Ecto neural progenitor cell (in vitro differentiated cells): ENCODE data around the gene LEP.

Source experiments
- DNase-seq: peaks from one replicate; pipeline ENCODE4 v3.0.0-alpha.2; 2018; ENCODE audit warnings: low spot score

The LEP gene

DNA sequence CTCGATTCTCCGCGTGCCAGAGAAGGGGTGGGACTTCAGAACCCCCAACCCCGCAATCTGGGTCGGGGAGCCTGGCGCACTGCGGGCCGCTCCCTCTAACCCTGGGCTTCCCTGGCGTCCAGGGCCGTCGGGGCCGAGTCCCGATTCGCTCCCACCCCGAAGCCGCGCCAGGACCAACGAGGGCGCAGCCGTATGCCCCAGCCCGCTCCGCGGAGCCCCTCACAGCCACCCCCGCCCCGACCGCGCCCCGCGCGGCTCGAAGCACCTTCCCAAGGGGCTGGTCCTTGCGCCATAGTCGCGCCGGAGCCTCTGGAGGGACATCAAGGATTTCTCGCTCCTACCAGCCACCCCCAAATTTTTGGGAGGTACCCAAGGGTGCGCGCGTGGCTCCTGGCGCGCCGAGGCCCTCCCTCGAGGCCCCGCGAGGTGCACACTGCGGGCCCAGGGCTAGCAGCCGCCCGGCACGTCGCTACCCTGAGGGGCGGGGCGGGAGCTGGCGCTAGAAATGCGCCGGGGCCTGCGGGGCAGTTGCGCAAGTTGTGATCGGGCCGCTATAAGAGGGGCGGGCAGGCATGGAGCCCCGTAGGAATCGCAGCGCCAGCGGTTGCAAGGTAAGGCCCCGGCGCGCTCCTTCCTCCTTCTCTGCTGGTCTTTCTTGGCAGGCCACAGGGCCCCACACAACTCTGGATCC, at the start of gene LEP:
LEP (plus strand) TSS at position 583 of the 691 bp plus-strand sequence. CDS start 10,741 bp downstream, outside the sequence.
- no peak for DNase-seq

DNA sequence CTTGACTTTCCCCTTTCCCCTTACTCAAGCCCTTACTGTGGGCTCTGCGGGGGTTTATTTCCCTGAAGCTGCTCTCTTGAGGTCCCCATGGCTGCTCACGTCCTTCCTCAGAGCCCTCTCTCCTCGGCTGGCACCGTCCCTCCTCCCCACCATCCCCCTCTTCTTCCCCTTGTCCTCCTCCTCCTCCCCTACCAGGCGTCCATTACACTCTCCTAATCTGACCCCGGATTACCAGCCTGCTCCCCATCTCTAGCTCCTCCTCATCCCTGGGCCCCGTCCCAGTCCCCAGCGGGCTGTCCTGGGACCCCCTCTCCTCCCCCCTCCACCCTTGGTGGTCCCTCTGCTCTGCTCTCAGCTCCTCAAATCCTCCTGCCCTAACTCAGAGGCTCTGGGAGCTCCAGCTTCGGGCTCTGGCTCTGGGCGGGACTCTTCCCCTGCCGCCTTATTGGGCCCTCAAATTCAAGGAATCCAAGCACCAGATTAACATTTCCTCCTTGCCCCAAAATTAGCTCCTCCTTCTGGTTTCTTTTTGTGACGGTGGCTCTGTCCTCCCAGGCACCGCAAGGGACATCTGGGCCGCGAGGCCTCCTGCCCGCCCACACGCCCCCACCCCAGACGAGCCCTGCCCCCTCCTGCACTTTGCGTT, 48.5 kb upstream of the LEP start:
- DNase-seq = no peak

DNA sequence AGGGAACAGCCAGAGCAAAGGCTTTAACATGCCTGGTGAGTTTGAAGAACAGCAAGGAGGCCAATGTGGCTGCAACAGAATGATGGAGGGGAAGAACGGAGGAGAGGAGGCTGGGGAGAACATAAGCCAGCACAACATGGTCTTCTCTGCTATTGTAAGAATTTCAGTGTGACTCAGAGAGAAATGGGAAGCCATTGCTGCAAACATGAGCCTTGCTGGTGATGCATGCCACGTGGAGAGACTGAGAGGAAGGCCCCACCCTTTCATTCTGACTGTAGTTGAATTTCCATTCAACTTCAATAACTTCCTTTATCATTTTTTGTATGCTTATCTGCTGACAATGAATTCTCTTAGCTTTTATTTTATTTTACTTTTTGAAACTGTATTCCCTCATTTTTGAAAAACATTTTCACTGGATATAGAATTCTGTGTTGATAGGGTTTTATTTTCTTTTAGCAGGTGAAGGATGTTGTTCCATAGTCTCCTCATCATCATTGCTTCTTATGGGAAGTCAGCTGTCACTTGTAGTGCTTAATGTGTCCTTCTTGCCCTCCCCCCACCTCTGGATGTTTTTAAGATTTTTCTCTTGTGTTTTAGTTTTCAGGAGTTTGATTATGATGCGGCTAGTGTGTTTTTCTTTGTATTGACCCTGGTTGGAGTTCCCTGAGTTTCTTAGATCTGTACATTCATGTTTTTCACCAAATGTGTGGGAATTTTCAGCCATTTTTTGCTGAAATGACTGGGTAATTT, 46.4 kb upstream of the LEP start:
- no peak for DNase-seq

DNA sequence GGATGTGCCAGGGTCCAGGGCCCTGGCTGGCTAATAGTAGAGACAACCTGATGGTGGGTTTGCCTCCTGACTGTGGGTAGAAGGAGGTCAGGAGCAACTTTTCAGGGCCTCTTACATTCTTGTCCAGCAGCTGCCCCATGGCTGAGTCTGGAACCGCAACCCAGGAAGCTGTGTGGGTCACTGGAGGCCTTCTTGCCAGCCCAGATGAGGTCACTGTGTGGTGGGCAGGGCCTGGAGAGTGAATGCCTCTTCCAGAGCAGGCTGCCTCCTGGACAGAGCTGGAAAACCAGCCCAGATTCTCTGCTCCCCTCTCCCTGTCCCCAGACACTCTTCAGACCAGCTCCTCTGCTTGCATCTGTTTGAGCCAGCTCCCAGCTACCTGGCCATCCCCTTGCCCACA, 43.5 kb upstream of the LEP start:
- no peak for DNase-seq

DNA sequence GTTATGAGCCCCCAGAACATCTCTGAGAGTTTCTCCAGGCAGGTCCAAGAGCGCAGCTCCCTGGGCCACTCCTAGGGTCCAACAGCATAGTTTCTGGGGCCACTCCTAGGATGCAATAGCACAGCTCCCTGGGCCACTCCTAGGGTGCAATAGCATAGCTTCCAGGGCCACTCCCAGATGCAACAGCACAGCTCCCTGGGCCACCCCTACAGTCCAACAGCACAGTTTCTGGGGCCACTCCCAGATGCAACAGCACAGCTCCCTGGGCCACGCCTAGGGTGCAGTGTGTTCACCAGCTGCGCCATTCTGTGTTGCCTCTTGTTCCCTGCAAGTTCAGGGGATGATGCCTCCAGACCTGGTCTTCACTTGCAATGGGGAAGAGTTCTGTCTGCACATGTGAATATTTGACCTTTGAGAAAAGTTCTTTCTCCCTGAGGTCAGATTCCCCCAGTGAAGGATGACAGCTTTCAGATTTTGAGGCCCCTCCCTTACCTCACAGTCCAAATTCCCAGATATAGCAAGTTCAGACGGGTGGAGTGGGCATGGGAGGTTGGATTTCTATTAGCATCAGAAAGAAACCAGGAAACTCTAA, 43.0 kb upstream of the LEP start:
- no peak for DNase-seq

DNA sequence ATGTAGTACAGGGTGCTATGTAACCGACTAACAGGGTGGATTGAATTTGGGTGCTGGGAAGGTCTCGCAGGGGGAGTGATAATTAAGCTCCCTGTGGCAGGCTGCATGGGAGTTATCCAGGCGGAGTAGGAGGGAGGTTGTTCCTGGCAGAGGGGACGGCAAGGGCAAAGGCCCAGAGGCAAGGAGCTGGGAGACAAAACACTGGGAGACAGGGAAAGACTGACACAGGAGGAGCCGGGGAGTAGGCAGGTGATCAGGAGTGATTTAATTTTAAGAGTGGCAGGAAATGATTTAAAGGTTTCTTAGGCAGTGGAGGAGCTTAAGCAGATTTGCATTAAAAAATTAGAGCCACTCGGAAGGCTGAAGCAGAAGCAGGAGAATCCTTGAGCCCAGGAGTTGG, 40.7 kb upstream of the LEP start:
- no peak for DNase-seq

DNA sequence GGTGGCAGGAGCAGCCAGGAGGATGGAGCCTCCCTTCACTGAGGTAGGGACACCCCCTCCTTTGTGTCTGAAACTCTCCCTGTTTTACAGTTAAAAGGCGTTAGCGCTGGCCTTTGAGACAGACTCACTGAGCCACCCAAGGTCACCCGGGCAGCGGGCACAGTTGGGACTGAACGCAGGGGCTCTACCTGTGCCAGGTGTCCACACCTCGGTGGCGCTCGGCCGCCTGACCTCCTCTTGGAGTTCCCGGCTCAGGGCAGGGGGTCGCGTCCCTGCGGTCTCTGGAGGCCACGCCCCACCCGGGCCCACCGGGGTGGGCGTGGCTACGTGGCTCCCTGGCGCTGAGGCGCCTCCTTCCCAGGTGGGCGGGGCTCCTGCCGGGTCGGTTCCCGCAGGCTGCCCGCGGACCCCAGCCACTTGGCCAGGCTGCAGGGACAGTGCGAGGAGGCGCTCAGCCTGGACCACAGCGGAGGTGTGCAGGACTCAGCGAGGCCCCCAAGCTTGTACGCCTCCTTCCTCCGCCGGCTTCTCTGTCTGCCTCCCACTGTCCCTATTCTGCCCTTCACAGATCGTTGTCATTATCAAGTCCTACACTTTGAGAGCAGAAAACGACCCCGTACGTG, 39.9 kb upstream of the LEP start:
- peak; percentile 81 for DNase-seq

DNA sequence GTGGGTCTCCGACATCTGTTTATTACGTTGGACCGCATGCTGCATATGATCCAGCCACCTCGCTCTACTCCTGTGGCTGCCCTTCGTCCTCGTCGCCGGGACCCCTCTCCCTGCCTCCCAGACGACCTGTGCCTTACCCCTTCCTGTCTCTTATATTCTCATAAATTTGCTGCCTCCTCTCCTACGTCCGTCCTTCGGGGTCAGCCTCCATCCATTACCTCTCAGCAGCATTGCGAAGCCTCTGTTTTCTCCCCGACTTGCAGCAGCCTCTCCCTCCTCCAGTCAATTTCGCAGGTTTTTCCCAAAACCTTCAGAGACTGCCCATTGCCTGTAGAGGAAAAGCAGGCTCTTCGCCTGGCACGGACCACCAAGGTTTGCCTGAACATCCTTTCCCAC, 39.4 kb upstream of the LEP start:
- DNase-seq = no peak

DNA sequence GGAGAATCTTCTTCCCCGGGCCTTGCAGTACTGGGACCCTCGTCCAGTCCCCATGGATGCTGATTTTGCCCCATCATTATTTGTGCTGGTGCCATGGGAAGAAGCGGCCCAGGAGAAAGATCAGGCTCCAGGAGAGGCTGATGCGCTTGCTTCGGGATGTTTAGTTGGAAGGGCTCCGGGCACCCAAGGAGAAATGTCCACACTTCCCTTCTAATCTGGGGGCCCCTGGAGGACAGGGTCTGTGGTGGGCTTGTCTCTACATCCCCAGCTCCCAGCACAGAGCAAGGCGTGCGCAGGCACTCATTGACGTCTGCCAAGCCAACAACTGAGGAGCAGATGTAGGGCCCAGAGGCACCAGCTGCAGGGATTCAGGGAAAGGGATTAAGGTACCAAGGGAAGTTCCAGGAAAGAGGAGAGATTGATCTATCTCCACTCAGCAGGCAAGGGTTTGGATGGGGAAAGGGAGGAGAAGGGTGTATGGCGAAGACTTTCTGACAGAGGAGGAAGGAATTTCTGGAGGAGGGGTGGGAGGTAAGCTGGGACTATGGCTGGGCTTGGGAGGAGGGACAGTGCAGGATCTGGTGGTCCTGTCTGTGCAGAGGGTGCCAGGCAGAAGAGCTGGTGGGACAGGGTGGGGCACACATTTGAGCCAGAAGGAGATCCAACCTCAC, 38.7 kb upstream of the LEP start:
- DNase-seq = peak; percentile 39

DNA sequence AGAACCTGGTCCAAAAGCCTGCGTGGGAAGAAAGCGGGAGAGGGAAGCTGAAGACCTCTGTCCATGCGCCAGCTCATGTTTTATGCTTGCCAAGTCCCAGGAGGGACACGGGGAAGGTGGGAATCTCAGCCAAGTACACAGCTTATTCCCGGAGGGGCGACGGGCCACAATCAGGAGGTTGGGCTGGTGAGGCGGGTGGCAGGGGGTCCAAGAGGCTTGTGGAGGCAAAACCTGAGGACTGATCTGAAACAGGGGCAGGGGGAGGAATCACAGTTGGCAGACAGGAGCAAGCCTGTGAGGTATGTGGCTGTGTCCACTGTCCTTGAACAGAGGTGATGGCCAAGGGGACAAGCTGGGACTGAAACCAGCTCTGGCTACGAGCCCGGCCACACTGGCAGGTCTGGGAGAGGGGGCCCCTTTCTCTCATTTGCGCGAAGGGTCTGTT, 38.0 kb upstream of the LEP start:
- DNase-seq = no peak

DNA sequence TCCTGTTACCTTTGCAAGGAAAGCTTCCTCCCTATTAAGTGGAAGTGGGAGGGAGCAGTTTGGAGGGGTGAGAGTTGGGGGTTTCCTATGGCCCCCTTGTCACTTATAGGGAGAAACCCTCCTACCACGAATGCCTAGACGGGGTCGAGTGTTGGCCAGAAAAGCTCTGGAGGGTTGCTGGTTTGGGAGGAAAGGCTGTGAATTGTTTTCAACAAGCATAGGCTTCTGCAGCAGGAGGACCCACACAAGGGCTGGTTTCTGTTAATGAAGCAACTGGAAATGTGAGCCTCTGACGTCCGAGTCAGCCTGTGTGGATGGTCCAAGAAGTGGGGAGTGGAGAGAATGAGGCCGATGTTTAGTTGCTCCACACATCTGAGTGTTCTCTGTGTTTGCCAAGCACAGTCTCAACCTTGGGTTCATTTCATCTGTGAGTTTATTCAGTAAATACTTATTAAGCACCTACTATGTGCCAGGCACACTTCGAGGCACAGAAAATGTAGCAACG, 37.3 kb upstream of the LEP start:
- DNase-seq = no peak

DNA sequence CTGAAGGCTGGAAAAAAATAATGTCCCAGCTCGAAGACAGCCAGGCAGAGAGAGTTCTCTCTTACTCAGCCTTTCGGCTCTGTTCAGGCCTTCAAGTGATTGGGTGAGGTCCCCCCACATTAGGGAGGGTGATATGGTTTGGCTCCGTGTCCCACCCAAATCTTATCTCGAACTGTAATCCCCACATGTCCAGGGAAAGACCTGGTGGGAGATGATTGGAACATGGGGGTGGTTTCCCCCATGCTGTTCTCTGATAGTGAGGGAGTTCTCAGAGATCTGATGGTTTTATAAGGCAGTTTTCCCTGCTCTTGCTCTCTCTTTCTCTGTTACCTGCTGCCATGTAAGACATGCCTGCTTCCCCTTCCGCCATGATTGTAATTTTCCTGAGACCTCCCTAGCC, 36.6 kb upstream of the LEP start:
- peak; percentile 32 for DNase-seq

DNA sequence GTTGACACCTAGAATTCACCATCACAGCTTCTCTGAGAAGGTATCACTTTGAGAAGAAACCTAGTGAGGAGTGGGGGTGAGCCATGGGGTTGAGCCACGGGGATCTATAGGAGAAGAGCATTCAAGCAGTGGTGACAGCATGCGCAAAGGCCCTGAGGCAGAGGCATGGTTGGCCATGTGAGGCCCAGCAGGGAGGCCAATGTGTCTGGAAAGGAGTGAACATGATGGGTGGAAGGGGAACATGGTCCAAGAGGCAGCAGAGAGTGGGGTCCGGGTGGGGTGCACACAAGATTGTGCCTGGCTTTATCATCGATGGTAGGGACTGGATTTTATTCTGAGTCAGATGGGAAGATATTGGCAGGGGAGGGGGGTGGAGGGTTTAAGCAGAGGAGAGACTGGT, 36.0 kb upstream of the LEP start:
- no peak for DNase-seq

DNA sequence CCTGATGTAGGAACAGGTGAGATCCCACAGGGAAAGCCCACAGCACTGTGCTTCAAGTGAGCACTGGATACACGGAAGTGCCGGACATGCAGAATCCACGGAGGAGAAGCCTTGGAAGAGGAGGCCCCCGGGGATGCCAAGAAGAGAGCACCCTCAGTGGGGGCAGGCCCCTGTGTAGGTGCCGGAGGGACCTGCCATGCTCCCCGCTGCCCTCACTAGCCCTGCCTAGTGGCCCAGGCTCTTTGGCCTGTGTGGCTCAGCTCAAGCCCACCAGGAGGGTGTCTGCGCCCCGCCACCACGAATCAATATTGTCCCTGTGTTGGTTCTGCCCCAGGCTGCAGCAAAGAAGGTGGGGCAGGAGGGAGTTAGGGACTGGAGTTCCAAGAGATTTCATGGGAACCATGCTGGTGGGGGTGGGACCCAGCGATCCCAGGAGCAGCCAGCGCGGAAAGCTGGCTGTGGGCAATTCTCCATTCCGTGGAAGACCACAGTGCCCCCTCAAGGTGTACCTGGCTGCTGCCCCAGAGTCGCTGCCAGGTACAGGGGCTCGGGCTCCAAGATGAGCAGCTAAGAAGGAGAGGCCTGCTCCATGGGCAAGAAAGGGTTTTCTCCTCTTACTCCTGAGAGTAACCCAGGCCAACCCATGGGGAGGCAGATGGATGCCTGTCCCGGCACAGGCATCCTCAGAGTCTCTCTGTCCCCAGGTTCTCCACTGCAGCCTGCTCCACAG, 34.9 kb upstream of the LEP start:
- peak; percentile 41 for DNase-seq

DNA sequence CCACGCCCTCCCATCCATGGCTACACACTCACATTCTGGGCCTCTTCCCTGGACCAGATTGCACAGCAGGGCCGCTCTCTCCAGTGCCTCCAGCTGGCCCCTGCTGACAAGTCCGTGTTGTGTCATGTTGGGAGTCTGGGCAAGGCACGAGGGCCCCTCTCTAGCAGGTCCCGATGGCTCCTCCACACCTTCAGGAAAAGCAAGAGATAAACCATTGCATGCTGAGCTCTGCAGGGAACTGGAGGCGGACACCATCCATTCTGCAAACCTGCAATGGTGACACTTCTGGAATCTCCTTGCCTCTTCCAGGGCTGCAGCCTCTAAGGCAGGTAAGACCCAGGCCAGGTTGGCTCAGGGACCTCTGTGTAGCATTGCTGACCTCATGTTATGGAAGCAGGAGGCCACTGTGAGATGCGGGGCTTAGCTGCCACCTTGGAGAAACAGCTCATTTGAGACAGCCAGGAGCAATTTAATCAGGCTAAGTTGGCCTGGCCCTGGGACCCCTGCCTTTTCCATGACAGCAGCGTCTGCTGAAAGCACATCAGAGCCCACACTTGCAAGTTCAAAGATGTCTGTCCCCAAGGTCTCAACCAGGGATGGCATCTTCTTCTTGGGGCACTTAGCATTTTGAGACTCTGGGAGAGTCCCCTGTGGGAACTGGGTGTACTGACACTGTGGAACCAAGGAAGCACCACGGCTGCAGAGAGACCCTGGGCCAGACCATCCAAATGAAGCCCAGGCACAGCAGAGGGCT, 34.2 kb upstream of the LEP start:
- DNase-seq = peak; percentile 33

DNA sequence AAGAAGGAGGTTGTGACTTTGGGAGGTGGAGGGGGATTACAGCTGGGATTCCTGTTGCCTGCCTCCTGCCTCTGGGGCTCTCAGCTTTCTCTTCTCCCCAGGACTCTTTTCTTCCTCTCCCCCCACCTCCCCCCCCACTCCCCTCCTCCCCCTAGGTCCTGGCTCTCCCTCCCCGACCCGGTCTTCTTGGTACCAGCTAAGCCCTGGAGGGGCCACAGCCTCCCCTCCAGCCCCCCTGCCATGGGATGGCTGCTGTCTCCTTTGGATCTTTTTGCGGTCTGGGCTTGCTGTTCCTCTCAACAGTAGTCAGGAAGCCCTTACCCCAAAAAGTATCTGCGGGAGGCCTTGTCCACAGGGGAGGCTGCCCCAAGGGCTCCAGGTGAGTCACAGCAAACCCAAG, 33.5 kb upstream of the LEP start:
- DNase-seq = no peak

DNA sequence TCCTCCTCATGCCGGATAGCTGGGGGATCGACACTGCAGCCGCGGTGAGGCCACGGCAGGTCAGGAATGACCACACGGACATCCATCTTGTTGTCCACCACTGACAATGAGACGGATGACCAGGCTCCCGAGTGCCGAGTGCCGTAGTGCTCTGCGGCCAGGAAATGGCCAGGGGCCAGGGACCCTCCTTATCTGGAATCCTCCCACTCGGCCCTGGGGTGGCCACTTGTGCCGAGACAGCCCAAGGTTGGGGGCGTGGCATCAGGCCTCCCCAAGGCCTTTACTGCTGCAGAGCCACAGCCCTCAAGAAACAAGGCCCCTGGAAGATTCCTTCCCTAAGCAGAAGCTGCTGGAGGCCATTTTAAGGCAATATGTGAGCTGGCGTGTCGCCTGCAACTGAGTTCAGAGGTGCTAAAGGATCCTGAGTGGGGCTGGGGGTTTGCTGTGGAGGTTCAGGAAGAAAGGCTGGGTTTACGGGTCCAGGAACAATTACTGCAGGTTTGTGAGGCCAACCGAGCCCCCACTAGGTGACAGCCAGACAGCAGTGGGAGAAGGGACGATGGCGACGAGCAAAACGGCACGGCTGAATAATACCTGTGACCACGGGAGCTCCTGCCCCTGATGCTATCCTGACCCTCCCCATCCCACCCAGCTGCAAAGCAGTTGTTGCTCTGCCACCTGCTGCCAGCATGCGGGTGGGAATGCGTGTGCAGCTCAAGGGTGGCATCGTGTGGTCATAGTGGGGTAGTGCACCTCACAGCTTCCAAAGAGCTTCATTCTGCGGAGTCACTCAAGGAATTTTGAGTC, 31.6 kb upstream of the LEP start:
- peak; percentile 80 for DNase-seq

DNA sequence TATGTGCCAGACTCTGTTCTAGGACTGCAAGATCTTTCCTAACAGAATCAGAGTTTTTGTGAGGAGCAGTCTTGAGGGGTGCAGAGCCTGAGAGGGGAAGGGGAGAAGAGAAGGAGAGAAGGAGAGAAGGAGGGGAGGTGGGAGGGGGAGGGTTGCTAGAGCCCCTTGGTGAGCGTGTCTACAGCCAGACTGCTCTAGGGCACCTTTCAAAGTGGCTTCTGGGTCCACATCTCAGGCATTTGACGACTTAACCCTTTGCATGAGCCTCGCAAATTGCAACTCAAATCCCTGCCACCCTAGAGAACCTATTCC, 31.1 kb upstream of the LEP start:
- no peak for DNase-seq
